ENCODE results near the gene CENPX. TPM values are rescaled to one million over a fixed set of nuclear protein-coding genes. Genes with fewer than 3 reads are reported as not detected.

CENPX gene
- total and polyA plus RNA-seq, 12 donors = 15.8 to 132 (median 23.6) TPM

GRCh38 chr17:82050761-82051641 is 28.3 kb upstream of the CENPX start:
- 14 to 17% methylated on average over 59 to 79 of the region's 79 CpGs for WGBS, 2 donors
- Histone ChIP-seq H3K9me3 (no peaks in the 10 kb centered on the region), H3K4me3 (peak overlapping the region; percentile 73 to 97 (median 84)), H3K4me1 (peaks cover 12 to 39% (median 28%) of the 10 kb centered on the region in 9 donors), H3K27me3 (no peaks in the 10 kb centered on the region), H3K27ac (peak overlapping the region in 8 of 10 donors; percentile 12 to 85 (median 66)), H3K36me3 (peaks cover 3 to 66% (median 18%) of the 10 kb centered on the region in 9 donors)
- DNase-seq (no peak), ATAC-seq (peak in 2 of 8 donors; percentile 14 to 21)
- no peak for TF ChIP-seq CTCF (IDR thresholded peaks at IDR 0.05)
- intact Hi-C loops (cut with DNase I) = loop anchor here in 1 of 10 donors (5.0 kb wide), 1 partner anchor 46 kb away; the partner anchor contains the start of gene FASN

GRCh38 chr17:82050152-82050760 is 27.6 kb upstream of the CENPX start:
- 90 to 91% methylated on average over 28 of the region's 28 CpGs for WGBS, 2 donors
- H3K27me3 ChIP-seq = no peaks in the 10 kb centered on the region
- intact Hi-C loops (cut with DNase I) = loop anchor here in 1 of 10 donors (5.0 kb wide), 1 partner anchor 47 kb away; the partner anchor contains the start of gene FASN
- peaks cover 0 to 58% (median 18%) of the 10 kb centered on the region in 9 donors for H3K36me3 ChIP-seq
- peak overlapping the region in 4 of 10 donors; percentile 61 to 79 (median 70) for H3K27ac ChIP-seq
- H3K4me3 ChIP-seq = peak overlapping the region in 9 of 10 donors; percentile 73 to 97 (median 86)
- no peak for ATAC-seq
- peaks cover 12 to 39% (median 28%) of the 10 kb centered on the region in 9 donors for H3K4me1 ChIP-seq
- H3K9me3 ChIP-seq = no peaks in the 10 kb centered on the region
- TF ChIP-seq CTCF (IDR thresholded peaks at IDR 0.05) = no peak
- peak in 1 of 2 donors; percentile 7 for DNase-seq

GRCh38 chr17:82049521-82049971 is 26.9 kb upstream of the CENPX start:
- Histone ChIP-seq H3K9me3 (no peaks in the 10 kb centered on the region), H3K36me3 (peaks cover 0 to 51% (median 18%) of the 10 kb centered on the region in 9 donors), H3K27me3 (no peaks in the 10 kb centered on the region), H3K4me1 (peaks cover 12 to 39% (median 28%) of the 10 kb centered on the region in 9 donors), H3K27ac (no peak overlapping the region), H3K4me3 (no peak overlapping the region)
- no peak for TF ChIP-seq CTCF (IDR thresholded peaks at IDR 0.05)
- peak in 1 of 8 donors; percentile 5 for ATAC-seq
- intact Hi-C loops (cut with DNase I) = loop anchor here in 1 of 10 donors (10.0 kb wide), 1 partner anchor 55 kb away; no protein-coding TSS in a partner anchor
- DNase-seq = peak in 1 of 2 donors; percentile 10
- WGBS, 2 donors = 97% methylated on average over 16 of the region's 16 CpGs

GRCh38 chr17:82049106-82049505 is 26.4 kb upstream of the CENPX start:
- no peaks in the 10 kb centered on the region for H3K9me3 ChIP-seq
- DNase-seq (no peak), ATAC-seq (no peak)
- no peak overlapping the region for H3K4me3 ChIP-seq
- intact Hi-C loops (cut with DNase I) = loop anchor here in 1 of 10 donors (10.0 kb wide), 1 partner anchor 56 kb away; no protein-coding TSS in a partner anchor
- peaks cover 12 to 39% (median 28%) of the 10 kb centered on the region in 9 donors for H3K4me1 ChIP-seq
- WGBS, 2 donors = 93% methylated on average over 8 of the region's 8 CpGs
- TF ChIP-seq CTCF (IDR thresholded peaks at IDR 0.05) = no peak
- no peak overlapping the region for H3K27ac ChIP-seq
- peaks cover 0 to 47% (median 18%) of the 10 kb centered on the region in 9 donors for H3K36me3 ChIP-seq
- H3K27me3 ChIP-seq = no peaks in the 10 kb centered on the region
